ENCODE data around the gene CTNNA3.
"Not testable (repeated sequence)": the region's sequence is repeated elsewhere in the genome, so short reads cannot be mapped to it uniquely, and the experiment has no call there.

Gene CTNNA3

DNA sequence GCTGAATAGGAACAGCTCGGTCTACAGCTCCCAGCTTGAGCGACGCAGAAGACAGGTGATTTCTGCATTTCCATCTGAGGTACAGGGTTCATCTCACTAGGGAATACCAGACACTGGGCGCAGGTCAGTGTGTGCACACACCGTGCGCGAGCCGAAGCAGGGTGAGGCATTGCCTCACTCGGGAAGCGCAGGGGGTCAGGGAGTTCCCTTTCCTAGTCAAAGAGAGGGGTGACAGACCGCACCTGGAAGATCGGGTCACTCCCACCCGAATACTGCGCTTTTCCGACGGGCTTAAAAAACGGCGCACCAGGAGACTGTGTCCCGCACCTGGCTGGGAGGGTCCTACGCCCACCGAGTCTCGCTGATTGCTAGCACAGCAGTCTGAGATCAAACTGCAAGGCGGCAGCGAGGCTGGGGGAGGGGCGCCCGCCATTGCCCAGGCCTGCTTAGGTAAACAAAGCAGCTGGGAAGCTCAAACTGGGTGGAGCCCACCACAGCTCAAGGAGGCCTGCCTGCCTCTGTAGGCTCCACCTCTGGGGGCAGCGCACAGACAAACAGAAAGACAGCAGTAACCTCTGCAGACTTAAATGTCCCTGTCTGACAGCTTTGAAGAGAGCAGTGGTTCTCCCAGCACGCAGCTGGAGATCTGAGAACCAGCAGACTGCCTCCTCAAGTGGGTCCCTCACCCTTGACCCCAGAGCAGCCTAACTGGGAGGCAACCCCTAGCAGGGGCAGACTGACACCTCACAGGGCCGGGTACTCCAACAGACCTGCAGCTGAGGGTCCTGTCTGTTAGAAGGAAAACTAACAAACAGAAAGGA, 465.1 kb downstream of the CTNNA3 start:
- DNase-seq = not testable (repeated sequence)

GRCh38 chr10:67225226-67225625, 470.8 kb downstream of the CTNNA3 start:
- no peak for DNase-seq

GRCh38 chr10:67224553-67224952, 471.4 kb downstream of the CTNNA3 start:
- no peak for DNase-seq

DNA sequence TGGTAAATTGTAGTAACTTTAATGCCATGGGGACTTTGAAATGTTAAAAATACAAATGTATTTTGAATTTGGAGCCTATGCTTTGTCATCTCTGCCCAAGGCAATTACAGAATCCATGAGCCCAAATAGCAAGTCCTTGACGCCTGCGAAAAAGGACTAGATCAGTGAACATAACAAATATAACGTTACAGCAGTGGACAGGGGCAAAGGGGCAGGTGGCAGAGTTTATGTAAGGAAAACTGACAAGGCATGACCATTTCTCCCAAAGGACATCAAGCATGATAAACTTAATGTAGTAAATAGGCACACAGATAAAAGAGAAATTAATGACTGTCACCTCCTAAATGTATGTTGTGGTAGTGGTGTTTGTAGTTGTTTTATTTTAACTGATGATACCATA, 473.1 kb downstream of the CTNNA3 start:
- DNase-seq = no peak

GRCh38 chr10:67221939-67222494, 474.0 kb downstream of the CTNNA3 start:
- DNase-seq = no peak

DNA sequence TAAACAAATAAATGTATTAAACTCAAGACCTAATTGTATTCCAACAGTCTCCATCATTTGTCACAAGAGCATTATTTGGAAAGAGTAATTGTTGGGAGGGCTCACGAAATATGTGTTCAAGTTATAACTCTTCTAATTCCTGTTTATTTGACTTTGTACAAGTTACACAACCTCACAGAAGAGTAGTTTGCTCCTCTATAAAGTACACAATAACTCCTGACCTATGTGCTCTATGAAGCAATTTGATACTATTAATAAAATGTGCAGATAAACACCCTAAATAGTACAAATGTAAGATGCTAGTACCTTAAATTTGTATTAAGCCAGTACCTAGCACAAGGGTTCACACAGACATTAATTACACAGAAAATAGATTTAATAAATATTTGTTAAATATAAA, 484.3 kb downstream of the CTNNA3 start:
- DNase-seq = no peak

GRCh38 chr10:67207923-67208322, 488.1 kb downstream of the CTNNA3 start:
- not testable (repeated sequence) for DNase-seq

DNA sequence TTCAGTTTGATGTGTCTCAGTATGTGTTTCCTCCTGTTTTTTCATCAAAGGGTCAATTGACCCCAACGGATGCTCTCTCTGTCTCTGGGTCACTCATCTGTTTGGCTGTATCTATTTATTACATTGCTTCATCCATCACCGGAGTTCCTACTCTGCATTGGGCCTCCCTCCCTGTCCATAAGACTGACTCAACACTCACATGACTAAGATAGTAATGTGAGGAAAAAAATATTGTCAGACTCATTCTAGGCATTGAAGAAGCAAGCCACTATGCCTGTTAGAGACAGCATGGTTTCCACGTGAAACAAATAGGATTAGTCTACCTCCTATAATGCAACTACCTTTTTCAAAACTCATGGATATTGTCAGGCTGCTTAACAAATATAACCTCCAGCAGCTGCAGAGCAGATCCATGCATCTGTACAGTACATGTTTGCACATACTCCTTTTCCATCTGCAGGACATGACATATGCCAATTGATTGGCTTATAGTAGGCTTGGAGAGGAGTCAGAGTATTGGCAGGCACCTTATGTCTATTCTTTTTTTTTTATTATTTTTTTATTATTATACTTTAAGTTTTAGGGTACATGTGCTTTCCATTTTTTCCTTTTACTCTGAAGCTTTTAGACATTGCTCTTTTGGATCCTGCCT, 495.0 kb downstream of the CTNNA3 start:
- no peak for DNase-seq

- DNase-seq = no peak
Observed at GRCh38 chr10:67175354-67175753, 520.6 kb downstream of the CTNNA3 start.

DNA sequence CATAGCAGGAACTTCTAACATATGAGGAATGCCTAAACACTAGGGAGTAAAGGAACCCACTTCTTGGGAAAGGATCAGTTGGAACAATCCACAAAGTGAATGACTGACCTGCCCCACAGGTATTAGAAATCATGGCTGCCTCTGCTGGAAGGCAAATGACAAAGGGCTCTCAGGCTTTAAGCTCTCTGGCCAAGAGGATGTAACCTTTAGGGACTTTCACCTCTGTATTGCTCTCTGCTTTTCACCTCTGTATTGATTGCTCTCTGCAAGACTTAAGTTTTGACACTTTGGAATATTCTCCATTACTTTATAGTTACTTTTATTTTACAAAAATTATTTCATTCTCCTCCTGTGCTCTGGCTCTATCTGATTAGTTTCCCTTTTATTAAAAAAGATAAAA, 522.2 kb downstream of the CTNNA3 start:
- no peak for DNase-seq

GRCh38 chr10:67171970-67172369, 524.0 kb downstream of the CTNNA3 start:
- no peak for DNase-seq

DNA sequence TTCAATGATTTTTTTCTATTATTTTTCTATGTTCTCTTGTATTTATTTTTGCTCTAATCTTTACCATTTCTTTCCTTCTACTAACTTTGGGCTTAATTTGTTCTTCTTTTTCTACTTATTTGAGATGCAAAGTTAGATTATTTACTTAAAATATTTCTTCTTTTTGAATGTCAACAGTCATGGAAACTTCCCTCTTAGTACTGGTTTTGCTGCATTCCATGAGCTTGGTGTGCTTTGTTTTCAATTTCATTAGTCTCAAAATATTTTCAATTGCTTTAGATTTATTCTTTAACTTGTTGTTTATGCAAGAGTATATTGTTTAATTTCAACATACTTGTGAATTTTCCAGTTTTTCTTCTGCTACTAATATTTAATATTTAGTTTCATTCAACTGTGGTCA, 539.8 kb downstream of the CTNNA3 start:
- DNase-seq = no peak

DNA sequence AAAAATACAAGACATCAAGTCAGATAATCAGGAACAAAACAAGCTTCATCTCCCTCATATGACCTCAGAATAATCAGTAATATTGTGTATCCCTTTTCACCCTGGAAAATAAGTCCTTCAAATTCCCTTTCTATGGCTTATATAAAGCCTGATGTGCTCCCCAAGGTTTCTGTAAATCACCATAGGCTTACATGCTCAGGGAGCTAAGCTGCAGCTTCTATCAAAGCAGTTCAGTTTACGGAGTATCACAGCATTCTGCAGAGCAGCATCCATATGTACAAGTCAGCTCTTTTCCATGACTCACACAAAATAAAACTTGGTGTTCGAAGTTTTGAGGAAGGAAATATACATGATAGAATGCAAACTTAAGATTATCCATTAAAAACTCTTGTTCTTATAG, 544.5 kb downstream of the CTNNA3 start:
- no peak for DNase-seq

DNA sequence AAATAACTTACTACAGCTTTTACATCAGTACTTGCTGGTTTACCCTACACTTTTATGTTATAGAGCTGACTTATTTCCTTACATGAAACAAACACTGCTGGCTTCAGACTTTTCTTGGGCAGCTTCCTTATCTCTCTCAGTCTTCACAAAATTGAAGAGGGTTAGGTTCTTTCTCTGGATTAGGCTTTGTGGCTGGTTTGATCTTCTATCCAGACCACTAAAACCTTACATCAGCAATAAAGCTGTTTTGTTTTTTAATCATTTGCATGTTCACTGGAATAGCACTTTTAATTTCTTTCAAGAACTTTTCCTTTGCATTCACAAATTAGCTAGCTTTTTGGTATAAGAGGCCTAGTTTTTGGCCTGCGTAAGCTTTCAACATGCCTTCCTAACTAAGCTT, 551.5 kb downstream of the CTNNA3 start:
- no peak for DNase-seq

DNA sequence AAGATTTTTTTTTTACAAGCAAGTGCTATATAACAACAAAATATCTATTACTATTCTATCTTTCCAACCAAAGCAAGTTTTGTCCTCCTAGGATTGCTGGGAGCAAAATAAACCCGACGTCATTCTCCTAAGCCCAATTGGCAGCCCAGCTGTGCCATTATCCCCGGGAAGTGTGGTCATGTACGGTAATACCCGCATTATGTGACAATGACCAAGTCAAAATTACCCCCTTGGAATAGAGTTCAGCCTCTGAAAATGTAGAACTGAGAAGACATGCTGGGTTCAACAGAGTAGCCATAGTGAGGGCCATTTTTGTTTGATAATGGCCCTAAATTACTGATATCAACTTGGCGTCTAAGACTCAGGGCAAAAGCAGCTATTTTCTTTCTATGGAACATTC, 554.7 kb downstream of the CTNNA3 start:
- DNase-seq = no peak

DNA sequence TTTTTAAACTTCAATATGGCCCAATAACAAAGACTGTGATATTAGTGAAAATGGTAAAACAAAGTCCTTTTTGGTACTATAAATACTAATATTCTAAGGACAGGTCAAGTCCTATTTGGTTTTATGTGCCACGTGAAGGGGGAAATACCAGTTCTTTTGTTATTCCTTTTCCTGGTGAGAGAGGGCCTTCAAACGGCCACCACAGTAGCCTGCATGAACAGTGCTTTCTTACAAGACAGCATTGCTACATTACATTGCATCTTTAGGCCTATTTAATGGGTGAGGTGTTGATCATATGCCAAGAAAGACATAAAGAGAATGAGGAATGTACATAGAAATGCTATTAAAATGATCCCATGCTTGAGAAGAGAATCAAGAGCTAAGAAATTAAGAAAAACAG, 555.4 kb downstream of the CTNNA3 start:
- DNase-seq = no peak

GRCh38 chr10:67127441-67127840, 568.6 kb downstream of the CTNNA3 start:
- no peak for DNase-seq

GRCh38 chr10:67119651-67120050, 576.3 kb downstream of the CTNNA3 start:
- no peak for DNase-seq

DNA sequence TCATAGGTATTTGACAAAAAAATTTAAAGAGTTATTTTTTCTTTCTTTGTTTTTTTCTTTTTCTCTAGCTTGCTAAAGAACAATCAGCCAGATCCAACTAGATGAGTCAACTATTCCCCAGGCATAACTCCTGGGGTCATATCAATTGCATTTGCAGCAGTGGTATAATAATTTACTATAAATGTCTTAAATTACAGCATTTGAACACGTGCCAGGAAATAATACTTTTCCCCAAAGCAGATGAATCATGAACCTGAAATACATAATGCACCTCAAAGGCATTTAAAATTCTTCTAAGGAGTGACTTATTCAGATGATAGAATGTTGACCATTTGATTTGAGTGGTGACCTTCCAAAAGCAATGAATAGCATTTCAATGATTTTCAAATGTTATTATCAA, 580.0 kb downstream of the CTNNA3 start:
- no peak for DNase-seq

DNA sequence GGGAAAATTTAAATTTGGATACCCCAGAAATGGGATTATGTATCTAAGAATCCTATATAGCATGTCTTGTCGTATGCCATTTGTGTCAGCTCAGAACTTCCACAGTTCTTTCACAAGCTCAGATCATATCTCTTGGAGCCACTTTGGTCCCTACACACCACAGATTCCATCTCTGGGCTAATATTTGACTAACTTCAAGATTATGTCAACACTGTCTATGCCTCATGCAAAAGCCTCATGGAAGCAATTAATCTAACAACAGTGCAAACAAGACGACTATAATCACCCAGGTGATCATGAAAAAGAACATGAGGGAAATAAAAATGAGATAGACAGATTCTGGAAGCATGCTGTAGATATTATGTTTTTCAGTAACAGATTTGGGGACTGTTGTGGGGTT, 581.0 kb downstream of the CTNNA3 start:
- DNase-seq = peak; percentile 47

DNA sequence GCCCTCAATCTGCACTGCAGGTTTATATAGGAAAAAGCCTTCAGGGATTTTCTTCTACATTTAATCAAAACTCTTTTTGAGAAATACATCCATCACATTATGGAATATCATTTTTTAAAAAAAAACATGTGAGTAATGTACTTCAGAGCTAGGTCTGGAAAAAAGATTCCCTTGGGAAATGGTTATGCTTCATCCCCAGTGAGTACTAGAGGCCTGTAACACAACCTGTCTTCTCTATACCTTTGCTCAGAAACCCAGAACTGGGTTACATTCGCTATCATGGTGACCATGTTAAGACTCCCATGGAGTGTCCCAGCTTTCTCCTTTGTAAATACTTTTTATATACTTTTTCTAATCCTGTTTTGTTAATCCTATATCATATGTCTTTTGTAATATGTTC, 583.2 kb downstream of the CTNNA3 start:
- DNase-seq = no peak

DNA sequence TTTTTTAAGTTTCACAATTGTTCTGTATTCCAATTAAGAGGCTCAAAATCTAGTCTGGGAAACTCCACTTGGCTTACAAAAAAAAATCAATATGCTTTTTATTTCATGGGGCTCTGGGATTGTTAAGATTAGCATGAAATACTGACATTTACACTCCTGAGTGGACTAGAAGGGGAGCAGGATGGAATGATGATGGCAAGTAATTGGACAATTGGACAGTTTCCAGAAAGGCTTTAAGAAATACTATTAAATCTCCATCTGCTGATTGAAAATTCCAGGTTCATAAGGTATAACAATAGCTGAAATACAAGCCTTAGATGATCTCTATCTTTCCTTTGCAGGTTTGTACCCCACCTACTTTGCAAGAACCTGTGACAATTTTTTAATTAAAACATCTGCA, 585.7 kb downstream of the CTNNA3 start:
- DNase-seq = no peak

GRCh38 chr10:67107670-67108069, 588.3 kb downstream of the CTNNA3 start:
- no peak for DNase-seq

GRCh38 chr10:67100951-67101350, 595.0 kb downstream of the CTNNA3 start:
- no peak for DNase-seq
